GM21529 (cell line): ENCODE measurements around the gene SKI.
"Not testable (repeated sequence)": the region's sequence is repeated elsewhere in the genome, so short reads cannot be mapped to it uniquely, and the experiment has no call there.

Experiments
- ATAC-seq: cut with Tn5 transposase; IDR thresholded peaks from one replicate; pipeline ENCODE4 v1.9.1; 2021; ENCODE audit not compliant: unreplicated experiment

SKI gene

DNA sequence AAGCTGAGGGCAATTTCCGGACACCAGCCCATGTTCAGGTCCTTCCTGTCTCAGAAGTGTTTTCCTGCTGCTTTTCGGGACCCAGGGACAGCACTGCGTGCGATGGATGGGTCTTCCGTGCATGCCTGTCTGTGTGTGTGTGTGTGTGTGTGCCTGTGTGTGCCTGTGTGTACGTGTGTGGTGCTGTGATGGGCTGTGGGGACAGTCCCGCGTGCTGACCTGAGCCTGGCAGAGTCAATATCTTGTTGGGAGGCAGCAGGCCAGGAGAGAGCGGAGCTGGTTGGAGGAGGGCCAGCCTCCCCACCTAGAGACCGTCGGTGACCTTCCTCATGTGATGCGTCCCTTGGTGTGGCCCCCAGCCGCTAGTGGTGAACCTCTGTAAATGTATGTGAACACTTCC lies 13.7 kb downstream of the SKI start:
- ATAC-seq: no peak

DNA sequence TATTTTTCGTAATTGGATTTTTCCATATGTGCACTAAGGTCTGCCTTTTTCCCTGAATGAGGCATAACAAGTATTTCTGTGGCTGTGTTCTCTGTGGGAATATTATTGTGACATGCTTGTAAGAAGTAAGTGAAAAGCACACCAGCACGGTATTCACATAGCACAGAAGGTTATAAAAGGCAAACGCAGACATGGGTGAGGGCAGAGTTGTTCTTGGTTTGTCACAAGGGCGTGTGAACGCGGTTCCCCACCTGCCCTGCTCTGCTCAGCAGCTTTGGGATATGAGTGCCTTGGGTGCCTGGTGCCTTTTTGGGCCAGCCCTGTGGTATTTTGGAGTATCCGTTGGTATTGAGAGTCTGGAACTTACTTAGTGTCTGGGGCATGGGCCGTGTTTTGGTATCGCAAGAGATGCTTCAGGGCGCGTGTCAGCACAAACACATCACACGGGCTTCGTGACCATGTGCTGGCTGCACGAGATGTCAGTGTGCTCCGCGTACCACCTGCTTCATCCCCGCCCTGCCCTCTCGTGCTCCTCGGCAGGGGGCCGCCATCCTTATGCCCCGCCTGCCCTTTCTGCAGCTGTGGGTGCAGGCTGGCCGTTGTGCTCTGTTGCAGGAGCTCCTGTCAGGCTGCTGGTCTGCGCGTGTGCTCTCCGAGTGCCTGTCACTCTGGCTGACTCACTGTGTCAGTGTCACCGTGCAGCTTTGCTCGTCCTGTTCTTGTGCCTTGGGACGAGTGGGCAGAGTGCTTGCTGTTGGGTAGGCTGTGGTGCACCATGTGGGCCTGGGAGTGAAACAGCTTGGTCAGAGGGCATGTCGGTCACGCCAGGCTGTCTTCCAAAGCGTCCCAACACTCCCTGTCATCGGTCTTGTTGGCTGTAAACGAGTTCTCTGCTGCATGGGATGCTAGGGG lies 15.0 kb downstream of the SKI start:
- no peak for ATAC-seq

DNA sequence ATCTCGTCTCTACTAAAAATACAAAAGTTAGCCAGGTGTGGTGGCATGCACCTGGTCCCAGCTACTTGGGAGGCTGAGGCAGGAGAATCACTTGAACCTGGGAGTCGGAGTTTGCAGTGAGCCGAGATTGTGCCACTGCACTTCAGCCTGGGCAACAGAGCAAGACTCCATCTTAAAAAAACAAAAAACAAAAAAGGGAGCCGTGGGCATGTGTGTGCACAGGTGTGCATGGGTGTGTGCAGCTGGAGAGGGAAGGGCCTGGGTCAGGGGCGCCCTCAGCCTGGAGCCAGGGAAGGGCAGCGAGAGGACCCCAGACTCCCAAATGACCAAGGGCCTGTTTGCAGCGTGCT lies 18.9 kb downstream of the SKI start:
- ATAC-seq: not testable (repeated sequence)

DNA sequence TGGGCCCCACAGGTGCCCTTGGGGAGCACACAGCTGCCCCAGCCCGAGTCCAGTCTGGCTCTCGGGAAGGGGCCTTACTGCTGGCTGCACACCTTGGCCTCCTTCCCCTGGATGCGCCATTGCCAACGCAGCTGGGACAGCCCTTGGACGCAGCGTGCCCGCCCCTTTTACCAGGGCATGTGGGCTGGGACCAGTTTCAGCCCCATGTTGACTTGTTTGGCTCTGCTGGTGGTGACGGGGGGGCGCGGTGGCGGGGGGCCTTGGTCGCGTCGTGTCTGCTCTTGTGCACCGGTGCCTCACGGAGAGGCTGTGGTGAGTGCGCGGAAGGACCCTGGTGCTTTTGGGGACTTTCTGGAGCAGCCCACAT lies 19.6 kb downstream of the SKI start:
- no peak for ATAC-seq

DNA sequence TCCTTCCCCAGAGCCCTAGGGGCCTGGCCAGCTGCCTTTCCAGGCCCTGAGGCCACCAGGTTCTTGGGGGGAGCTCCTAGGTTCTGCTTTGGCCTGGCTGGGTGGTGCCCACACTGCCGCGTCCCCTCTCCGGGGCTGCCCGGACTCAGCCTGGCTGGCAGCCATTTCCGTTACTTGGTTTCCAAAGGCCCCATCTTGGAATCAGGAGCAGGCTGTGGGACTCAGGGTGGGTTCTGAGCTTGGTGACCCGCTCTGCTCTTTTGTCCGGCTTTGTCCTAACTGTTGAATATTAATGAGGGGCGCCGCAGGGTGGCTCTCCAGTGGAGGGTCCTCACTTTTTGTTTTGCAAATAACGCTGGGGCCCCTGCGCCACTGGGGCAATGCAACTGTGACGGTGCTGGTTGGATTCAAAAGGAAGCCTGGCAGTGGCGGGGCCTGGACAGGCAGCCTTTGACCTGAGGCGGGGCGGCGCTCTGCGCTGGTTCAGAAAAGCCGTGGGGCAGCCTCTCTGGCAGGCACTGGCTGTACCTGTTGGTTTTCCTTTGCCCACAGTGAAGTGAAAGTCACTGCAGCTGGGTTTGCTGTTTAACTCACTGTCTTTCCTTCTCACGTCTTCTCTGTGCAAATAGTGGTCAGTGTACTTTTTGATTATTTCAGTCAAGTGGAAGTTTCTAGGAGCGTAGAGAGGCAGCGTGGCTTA lies 20.2 kb downstream of the SKI start:
- ATAC-seq: no peak

DNA sequence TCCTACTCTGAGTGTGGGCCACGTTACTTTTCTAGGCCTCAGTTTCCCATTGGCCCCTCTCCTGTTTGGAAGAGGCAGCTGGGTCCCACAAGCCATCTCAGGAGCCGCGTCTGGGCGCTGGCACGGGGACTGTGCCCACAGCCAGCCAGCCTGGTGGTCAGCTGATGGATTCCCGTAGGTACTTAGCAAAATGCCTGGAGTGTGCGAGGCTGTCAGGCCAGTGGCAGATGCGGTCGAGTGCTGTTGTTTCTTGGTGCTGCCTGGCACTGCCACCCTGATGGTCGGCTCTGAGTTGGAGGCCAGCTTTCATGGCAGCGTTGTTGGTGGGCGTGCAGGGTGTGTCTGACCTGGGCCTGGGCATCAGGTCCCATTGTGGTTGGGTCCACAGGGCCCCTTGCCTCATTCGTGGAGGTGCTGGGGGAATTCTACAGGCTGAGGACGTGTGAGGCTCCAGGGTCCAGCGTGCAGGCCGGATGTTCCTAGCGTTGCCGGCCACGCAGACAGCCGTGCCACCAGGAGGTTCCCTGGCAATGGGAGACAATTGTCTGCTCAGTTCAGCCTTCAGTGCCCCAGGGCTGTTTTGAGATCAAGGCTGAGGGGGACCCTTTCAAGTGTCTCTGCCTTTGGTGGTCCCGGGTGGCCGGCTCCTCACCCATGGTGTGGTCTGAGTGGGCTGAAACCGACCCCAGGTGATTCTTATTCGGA lies 20.9 kb downstream of the SKI start:
- ATAC-seq: no peak

DNA sequence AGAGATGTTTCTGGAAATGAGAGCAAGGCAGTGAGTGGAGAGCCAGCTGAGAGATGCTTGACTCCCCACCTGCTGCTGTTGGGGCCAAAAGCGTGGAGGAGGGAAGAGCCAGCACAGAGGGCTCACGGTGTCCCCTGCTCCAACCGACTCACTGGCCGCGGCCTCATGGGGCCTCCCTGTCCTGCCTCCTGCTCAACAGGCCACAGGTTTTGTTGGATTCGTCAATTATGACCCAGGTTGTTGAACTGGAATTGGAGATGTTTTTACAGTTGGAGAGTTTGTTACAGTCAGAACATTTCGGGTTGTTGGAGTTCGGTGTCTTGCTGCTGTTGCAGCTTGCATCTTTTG lies 21.4 kb downstream of the SKI start:
- ATAC-seq: no peak

DNA sequence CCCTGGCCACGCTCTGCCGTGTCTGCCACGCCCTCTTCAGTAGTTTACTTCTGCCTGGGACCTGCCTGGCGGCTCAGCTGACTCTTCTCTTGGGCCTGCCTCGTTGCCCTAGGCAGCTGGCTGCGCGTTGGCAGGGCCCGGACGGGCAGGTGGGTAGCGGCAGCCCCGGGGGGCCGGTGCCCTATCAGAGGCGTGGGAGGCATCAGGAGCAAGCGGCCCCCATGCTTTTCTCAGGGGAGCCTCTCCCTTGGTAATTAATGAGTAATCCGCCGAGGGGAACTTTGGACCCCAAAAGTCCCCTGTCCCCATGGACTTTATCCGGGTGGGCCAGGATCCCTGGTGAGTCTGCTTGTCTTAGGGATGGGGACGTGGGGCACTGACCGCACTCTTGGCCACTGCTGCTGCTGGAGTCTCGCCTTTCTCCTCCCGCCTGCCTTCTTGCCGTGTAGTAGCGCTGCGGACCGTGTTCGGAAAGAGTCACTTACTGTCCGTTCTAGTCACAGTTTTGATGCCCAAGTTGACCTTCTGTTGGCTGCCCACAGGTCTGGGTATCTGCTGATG lies 22.7 kb downstream of the SKI start:
- ATAC-seq: no peak

DNA sequence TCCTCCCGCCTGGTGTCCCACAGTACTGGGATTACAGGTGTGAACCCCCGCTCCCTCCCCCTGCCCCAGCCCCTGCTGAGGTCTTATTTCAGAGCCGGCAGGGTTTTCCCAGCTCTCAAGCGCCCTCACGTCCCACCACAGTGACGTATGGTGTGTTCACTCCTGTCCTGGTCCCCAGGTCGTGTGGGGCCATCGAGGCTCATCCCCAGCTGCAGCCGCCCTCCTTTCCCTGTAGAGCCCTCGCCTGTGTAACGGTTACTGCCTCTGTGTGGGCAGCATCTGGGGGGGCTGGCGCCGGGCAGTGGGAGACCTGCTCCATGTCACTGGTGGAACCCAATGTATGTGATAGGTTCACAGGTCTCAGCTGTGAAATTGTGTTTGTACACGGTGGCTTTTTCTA lies 23.2 kb downstream of the SKI start:
- ATAC-seq: no peak

DNA sequence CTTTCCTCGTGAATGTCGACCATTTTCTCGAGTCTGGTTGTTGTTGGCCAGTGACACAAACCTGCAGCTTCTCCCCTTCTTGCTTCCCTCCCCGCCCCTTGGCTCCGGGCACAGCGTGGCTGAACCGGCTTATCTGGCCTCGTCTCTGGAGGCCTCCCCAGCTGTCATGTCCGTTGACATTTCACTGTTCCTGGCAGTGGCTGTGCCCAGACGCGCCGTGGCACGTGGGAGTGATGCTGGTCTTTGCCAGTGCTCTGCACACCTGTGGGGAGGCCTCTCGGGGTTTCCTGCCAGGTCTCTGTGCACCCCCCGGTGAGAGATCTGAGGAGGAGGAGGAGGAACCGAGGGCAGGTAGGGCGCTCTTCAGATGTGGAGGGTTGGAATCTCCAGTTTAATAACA lies 23.7 kb downstream of the SKI start:
- ATAC-seq: no peak

DNA sequence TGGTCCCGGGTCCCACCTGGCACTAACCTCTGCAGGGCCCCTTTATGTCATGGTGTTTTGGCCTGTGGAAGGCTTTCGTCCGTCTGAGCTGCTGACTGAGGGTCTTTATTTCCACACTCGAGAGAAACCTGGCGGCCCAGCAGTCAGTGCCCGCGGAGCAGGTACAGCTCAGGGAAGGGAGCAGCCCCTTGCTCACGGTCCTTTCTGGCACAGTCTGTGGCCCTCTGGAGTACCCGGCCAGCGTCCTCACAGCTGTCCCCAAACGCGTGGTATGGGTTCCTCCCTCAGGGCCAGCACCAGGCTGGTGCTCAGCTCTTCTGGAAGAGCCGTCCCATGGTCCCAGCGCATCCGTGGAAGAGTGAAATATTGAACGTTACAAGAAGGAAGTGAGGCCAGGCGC lies 24.3 kb downstream of the SKI start:
- no peak for ATAC-seq

DNA sequence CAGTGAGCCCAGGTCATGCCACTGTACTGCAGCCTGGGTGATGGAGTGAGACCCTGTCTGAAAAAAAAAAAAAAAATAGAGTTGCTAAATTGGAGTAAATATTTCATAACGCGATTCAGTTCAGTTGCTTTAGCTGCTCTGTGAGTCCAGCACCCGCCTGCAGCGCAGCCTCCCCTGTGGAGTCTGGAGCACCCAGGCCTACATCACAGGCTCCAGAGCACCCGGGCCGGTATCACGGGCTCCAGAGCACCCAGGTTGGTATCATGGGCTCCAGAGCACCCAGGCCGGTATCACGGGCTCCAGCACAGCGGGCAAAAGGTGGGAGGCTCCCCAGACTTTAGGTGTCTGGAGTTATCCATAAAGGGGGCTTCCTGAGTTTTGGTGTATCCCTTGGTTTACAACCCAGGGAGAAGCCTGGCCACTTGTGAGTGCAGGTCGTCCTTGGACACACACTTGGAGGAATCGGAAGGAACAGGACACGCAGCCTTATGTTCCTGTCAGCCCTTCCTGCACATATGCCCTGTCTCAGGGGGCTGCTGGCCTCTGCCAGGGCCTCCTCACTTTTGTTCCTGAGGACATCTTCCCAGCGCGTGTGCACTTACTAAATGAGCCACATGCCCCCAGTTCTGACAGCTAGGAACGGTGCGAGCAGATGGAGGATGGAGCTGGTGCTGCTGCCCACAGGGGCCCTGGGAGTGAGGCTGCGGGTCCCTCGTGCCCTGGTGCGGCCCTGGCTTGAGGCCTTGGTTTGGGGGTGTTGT lies 25.1 kb downstream of the SKI start:
- no peak for ATAC-seq

DNA sequence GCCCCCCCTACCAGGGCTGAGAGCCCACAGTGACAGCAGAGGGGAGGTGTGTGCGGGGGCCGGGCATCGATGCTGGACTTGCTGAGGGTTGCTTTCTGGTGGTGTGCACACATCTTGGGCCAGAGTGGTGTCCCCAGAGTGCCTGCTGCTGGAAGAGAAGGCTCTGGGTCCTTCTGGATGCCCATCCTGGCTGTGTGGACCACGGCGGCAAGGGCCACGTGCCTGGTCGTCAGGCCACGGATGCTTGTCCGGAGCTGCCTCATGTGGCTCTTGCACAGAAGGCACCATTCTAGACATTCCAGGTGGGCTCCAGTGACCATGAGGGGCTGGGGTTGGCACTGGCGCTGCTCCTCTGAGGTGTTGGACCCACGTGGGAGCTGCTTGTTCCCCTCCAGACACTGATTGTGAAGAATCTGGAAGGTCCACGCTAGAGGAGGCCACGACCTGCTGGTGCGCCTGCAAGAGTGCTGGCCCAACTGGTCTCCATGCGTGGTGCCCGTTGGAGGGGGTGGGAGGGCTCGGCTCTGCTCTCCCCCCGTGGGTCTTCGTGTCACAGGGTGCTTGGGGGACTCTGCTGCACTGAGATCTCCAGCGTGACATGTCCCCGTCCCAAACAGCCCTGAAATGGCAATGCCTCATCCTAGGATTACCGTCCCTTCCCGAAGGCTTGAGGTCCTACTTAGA lies 25.8 kb downstream of the SKI start:
- ATAC-seq: no peak

DNA sequence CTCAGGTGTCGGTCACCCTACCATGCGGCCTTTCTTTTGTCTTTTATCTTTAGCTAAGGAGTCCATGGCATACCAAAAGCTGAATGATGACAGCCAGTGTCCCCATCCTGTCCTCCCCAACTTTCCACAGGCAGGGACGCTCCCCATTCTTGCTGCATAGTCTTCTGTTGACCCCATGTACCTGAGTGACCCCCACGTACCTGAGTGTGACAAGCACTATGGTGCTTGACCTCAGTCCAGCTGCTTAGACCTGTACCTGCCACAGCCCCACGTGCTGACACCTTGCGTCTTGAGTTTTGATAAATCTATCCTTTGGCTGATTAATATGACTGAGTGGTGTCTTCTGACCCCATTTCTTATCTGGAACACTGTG lies 26.9 kb downstream of the SKI start:
- no peak for ATAC-seq

DNA sequence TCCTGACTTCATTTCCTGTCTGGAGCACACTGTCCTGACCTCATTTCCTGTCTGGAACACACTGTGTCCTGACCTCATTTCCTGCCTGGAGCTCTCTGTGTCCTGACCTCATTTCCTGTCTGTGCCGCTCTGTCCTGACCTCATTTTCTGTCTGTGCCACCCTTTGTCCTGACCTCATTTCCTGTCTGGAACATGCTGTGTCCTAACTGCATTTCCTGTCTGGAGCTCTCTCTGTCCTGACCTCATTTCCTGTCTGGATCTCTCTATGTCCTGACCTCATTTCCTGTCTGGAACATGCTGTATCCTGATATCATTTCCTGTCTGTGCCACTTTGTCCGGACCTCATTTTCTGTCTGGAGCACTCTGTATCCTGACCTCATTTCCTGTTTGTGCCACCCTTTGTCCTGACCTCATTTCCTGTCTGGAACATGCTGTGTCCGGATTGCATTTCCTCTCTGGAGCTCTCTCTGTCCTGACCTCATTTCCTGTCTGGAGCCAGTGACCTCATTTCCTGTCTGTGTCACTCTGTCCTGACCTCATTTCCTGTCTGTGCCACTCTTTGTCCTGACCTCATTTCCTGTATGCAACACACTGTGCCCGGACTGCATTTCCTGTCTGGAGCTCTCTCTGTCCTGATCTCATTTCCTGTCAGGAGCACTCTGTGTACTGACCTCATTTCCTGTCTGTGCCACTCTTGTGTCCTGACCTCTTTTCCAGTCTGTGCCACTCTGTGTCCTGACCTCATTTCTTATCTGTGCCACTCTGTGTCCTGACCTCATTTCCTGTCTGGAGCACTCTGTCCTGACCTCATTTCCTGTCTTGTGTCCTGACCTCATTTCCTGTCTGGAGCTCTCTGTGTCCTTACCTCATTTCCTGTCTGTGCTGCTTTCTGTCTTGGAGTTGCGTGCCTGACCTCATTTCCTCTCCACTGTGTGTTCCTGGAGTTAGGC lies 27.6 kb downstream of the SKI start:
- ATAC-seq: peak; percentile 57

DNA sequence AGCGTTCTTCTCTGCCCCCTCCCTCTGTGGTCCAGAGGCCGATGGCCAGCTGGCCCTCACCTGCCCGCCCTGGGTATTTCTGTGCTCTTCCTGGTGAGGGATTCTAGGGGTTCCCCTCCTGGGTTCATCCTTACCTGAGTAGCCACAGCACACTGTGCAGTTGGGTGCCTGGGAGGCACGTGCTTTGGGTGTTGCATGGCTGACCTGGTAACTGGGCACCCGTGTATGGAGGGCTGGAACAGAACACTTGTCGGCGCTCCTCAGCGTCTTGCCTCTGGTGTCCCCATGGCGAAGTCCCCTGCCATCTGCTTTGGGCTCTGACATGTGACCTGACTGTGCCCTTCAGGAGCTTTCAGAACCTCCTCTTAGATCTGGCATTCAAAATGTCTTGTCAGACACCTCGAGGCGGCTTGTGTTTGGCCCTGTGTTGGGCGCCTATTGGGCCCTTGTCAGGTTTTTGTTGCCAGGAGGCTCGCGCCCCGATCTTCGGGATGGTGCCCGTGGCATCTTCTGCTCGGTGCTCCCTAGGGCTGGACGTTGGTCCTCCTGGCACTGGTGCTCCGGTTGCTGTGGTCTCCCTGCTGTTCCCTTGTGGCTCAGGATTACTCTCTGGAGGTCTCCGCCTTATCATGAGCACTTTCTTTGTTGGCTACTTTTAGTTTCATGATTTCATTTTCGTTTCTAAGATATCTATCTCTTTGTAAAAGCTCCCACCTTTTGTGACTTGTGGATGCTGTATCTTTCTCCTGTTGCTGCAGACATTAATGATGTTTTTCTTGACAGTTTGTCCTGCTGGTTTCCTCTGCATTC lies 28.5 kb downstream of the SKI start:
- no peak for ATAC-seq

DNA sequence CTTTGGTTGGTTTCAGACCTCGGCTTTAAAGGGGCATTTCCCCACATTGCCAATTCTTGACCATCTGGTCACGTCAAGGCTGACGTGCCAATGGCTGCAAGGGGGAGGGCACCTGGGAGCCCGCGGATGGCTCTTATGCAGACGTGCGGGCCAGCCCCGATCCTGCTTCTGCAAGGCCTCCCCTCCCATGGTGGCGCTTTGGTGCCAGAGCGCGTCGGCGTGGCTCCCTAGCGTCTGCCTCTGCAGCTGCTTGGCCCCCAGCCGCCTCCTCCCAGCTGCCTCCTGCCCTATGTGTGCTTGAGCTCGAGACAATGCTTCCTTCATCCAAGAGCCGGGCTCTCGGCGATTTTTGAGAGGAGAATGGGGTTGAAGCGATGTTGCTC lies 29.1 kb downstream of the SKI start:
- no peak for ATAC-seq

DNA sequence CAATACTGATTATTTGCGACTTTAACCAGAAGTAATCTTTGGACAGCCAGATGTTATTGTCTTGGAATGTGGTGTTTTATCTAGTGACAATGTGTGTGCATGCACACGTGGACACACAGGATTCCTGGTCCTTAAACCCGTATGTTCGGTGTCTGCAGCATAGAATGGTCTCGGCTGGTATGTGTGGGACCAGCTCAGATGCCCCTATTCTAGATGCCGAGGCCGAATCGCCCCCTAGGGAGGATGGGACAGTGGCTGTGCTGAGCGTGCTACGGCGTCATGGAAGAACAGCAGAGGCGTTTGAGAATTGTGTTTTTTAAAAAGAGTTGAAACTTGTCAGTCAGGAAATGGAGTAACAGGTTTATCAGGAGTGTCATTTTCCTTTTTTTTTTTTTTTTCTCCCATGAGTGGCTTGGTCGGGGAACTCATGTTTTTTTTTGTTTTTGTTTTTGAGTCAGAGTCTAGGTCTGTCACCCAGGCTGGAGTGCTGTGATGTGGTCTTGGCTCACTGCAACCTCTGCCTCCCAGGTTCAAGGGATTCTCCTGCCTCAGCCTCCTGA lies 30.1 kb downstream of the SKI start:
- no peak for ATAC-seq
